ENCODE data around the gene ATAD1.

DNA sequence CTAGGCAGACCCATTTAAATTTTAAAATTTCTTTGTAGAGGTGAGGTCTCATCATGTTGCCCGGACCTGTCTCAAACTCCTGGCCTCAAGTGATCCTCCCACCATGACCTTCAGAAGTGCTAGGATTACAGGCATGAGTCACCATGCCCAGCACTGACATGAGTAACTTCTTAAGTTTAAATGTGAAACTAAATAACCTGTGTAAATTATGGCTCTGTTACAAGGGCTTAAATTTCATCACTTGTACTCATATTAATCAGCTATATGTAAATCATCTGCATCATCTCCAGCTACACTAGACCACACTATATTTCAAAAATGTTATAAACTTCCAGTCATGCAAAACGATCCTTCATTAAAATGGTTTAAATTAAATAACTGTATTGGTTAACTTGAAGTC is 56.1 kb downstream of the ATAD1 start:
- TF ChIP-seq, protein P1, sequence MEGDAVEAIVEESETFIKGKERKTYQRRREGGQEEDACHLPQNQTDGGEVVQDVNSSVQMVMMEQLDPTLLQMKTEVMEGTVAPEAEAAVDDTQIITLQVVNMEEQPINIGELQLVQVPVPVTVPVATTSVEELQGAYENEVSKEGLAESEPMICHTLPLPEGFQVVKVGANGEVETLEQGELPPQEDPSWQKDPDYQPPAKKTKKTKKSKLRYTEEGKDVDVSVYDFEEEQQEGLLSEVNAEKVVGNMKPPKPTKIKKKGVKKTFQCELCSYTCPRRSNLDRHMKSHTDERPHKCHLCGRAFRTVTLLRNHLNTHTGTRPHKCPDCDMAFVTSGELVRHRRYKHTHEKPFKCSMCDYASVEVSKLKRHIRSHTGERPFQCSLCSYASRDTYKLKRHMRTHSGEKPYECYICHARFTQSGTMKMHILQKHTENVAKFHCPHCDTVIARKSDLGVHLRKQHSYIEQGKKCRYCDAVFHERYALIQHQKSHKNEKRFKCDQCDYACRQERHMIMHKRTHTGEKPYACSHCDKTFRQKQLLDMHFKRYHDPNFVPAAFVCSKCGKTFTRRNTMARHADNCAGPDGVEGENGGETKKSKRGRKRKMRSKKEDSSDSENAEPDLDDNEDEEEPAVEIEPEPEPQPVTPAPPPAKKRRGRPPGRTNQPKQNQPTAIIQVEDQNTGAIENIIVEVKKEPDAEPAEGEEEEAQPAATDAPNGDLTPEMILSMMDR (IDR thresholded peaks at IDR 0.05; ENCODE audit: borderline replicate concordance, extremely low read depth, low read length, poor library complexity, severe bottlenecking): no peak
- no peak for TF ChIP-seq EZH2 (IDR thresholded peaks at IDR 0.05; ENCODE audit: borderline replicate concordance, low read depth, low read length, severe bottlenecking)
